HG03378 (cell line): ENCODE data around the gene TRIM44.
"Not testable (repeated sequence)": the region's sequence is repeated elsewhere in the genome, so short reads cannot be mapped to it uniquely, and the experiment has no call there.

ENCODE experiments used
- ATAC-seq: cut with Tn5 transposase; IDR thresholded peaks from one replicate; pipeline ENCODE4 v1.9.1; 2021; ENCODE audit warnings: mild to moderate bottlenecking, moderate library complexity; ENCODE audit not compliant: unreplicated experiment

The TRIM44 gene

DNA sequence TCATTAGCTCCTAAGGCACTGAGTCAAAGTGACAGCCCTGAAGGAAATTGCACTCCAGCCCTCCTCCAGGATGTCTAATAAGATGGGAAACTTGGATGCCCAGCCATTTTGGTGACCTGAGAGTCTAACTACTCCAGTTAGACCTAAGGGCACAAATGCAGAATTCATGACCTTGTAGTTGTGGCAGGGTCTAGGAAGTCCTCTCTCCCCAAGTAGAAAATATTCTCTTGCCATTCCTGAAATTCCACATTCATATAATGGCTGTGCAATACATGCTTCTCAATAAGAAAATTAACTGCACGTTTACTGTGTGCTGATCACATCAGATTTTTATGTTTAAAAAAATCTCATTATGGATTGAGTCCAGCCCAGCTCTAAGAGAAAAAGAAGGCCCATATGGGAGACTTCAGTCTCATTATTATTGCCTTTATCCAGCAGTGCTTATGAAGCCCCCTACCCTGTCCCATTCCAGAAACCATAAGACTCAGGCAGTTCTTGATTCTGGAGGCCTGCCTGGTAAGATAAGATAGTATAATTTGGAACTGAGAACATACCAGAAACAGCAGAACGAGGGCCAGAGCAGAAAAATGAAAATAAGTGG, 147.6 kb downstream of the TRIM44 start:
- no peak for ATAC-seq

DNA sequence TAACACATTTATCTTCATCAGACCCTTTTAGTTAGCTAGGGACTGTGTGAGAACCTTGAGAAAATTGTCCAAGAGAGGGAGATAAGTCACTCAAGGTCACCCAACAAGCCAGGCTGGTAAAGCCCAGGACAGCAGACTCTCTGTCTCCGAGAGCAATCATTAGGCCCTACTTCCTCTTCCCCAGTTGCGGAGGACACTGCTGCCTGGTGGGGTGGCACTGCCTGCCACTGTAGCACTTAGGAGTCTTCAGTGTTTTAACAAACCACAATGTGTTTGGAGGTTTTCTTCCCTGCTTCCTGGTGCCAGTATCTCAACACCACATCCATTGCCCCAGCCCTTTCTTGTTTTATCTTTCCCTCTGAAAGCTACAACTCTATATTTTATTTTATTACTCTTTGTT, 149.2 kb downstream of the TRIM44 start:
- no peak for ATAC-seq

DNA sequence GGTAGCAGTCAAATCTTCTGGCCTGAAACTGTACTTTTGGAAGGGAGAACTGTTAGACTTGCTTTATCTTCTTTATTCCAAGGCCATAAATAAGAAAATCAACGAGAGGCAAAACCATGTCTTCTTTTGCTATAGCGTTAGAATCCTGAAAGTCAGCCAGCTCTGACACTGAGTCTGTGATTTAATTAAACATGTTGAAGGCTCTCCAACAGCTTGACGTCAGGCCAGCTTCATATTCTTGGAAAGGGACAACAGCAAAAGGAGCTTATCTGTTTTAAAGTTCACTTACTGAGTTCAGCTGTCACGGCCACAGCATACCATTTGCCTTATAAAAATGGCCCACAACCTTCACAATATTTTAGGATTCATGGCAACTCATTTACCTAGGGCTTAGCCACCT, 150.3 kb downstream of the TRIM44 start:
- no peak for ATAC-seq

DNA sequence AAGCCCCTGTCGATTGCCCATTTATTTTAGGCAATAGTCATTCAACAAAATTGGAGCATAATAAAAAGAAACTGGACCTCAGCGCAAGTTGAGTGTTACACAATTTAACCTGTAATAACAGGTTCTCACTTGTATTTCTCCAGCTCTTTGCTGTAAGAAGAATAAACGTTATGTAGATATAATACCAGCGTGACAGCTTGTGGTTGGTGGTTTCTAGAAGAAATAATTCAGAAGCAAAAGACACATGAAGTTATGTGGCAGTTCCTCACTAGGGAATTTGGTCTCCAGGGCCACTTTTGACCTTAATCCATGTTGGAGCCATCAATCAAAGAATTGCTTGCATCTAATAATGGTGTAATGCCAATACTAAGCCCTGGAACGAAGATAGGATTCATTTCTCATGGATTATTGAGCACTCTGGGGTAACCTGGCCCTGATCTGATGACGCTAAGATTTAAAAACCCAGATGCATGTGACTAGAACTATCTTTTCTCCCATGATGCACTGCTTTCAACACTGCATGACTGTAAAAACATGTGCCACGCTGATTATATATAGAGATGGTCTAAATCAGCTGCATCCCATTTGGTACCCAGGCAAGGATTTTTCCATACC, 151.6 kb downstream of the TRIM44 start:
- ATAC-seq, result no peak

DNA sequence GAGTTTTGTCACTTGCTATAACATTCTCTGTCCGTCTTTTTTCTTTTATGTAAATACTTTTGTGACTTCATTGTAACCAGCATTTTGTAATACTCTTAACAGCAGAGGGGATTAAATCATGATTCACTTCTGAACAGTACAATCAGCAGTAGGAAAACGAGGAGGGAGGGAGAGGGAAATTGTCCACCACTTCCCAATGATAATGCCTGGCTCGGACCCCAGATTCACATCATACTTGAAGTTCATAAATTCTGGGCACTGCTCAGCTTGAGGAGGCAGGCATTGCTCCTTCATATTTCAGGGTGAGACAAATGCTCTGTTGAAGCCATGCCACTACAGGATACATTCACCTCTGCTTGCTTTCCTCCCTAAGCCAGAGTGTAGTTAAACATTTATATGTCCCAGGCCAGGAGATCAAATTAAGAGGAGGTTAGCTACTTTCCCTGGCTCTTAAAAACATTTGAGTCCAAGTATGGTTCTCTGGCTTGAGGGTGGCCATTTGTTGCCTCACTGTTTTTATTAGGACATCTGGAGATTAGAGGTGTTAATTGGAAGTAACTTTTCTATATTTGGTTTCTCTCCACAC, 152.2 kb downstream of the TRIM44 start:
- no peak for ATAC-seq

DNA sequence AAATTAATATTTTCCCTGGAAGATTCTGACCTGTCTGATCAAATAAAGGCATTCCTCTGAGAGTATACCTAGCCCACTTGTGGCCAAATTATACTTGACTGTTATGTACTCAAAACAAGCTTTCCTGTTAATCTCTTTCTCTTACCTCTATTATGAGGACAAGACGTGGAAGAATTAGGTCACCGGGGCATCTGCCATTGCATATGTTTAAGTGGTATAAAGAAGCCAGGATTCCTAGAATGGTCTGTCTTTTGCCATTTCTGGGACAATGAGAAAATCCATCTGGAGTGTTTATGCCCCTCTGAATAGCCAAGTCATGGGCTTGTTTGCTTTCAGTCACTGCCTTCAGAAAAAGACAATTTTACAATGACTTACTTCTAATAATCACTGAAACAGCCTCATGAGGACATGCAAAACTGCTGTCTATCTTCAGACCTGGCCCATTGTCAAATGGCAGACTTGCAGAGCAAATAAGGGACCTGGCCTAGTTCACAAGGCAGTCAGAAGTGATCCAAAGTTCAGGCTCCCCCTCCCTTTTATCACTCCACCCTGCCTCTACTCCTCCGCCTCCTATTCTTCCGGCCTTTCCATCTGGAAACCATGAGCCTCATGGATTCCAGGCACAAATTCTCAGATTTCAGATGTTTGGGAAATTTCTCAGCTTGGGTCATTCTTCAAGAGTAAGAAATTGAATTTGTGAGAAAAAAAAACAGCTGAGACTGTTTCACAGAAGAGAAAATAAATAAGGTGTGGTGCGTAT, 153.2 kb downstream of the TRIM44 start:
- no peak for ATAC-seq

DNA sequence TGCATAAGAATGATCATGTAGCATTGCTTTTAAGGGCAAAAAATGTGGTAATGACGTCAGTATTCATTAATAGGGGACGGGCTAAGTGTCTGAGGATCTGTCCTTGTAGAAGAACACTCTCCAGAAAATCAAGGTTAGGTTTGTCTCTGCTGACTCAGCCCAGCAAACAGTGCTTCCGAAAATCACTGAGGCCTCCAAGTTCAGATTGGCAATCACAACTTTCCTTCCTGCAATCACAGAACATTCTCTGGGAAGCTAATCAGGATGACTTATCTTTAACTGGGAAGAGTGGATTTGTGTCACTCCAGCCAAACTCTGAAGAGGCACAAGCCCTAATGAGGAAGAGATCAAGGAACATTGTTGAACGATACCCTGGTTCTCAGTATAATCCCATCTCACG, 158.0 kb downstream of the TRIM44 start:
- ATAC-seq, result no peak

DNA sequence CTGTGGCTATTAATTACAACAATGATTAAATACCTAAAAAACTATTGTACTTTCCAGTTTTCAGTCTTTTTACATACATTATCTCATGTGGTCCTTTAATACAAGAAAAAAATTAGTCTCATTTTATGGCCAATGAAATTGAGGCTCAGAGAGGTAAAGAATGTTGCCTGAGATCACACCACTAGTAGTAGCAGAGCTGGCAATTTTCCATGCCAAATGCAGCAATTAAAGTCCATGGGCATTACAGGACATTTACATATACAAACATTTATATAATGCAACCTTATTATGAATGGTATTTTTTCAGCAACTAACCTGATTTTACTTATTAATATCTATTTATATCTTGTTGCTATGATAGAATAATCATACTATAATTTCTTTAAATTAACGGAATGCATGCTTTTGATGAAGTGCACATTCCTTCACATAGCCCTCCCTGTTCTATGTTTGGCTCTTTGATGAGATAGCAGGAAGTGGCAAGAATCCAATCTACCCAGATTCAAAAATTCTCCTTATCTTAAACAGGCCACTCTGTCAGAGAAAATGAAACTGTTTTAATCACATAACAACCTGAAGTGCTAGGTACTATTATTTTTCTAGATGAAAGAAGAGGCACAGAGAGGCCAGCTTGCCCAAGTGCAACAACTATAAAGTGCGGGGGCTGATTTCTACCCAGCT, 160.4 kb downstream of the TRIM44 start:
- ATAC-seq, result no peak

DNA sequence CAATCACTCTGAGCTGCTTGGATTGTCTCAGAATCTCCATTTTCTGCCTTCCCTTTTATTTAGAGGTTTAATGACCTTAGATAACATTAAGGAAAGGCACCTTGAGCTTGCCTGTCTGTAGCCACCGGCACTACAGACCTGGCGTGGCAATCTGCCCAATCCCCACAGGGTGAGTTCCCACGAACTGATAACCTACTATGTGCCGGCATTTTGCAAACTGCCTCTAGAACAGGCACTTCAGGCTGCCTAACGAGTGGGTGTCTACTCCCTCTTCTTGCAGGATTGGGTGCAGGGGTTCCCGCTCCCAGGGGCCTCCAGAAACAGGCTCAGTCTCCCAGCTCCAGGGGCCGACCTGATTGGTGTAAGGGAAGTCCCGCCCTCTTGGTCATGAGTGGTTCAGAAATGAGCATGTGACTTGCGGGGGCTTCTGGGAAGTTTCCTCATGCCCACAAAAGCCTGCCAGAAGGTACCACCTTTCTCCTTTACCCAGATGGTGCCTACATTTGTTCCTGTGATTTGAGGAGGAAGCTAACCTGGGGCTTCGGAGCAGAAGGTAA, 161.2 kb downstream of the TRIM44 start:
- no peak for ATAC-seq

DNA sequence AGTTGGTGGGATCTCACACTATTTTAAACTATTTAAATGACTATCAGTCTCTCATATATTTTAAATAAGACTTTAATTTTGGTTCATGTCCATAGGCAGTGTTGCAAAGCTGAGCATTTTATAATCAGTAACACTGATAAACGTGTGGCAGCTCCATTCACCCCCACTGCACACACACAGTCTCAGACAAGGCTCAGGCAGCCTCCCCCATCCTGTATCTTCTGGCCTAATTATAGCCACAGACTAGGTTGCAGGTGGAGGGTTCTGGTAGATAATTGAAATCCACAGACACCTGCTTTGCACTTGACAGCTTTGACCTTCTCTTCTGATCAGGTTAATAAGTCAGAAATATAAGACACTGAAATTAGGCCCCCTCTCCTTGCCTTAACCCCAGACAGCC, 162.8 kb downstream of the TRIM44 start:
- no peak for ATAC-seq

DNA sequence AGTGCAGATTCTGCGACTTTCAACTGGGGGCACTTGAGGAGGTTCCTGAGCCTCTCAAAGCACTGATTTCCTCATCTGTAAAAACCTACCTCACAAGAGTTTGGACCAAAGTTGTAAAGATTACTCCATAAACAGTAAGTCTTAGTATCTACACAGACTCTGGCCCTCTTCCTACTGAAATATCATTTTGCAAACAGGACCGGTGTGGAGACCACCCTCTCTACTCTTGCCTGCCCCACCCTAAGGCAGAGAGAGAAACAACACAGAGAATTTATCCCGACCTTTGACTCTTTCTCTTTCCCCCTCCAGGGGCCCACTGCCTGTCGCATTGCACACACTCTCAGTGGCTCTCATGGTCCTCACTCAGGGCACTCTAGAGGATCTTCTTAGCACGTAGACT, 163.4 kb downstream of the TRIM44 start:
- no peak for ATAC-seq

DNA sequence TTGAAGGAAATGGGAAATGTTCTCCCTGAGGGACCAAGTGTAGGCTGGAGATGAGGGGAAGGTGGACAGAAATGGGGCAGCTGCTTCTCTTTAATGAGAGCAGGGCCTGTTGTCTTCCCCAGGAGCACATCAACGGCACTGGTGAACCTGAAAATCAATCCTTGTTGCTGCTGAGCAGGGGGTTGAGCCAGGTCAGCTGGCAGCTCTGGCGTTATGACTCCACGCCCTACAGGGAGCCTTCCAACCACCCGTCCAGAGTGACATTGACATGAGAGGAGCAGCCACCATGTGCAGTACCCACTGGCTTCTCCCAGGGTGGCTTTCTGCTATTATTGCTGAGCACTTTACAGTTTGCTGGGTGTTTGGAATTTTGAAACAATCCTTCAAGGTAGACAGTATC, 164.4 kb downstream of the TRIM44 start:
- no peak for ATAC-seq

DNA sequence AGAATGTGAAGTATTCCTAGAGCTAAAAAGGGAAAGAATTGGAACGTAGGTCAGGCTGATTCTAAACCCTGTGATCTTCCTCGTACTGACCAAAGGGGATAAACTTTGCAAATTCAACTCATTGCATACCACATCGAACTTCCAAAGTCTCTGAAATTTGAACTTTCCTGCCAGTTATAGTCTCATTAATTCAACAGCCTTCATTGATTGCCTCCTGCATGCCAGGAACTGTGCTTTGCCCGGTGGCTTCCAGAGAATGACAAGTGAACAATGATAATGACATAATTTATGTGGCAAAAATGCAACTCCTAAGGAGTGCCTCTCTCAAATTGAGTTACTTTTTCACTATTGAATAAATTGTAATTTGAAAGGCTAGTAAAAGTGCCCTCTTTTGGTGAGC, 173.6 kb downstream of the TRIM44 start:
- no peak for ATAC-seq

DNA sequence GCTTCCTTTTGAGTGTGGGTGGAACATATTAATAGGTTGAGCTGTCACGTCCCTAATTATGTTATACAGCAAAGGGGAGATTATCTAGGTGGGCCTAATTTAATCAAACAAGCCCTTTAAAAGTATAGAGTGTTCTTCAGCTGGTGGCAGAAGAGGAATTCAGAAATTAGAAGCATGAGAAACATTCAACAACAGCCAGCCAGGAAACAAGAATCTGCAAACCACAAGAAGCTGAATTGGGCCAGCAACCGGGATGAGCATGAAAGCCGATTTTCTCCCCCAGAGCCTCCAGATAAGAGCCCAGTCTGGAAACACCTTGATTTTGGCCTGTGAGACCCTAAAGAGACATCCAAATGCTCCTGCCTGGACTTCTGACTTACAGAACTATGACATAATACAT, 175.5 kb downstream of the TRIM44 start:
- no peak for ATAC-seq

DNA sequence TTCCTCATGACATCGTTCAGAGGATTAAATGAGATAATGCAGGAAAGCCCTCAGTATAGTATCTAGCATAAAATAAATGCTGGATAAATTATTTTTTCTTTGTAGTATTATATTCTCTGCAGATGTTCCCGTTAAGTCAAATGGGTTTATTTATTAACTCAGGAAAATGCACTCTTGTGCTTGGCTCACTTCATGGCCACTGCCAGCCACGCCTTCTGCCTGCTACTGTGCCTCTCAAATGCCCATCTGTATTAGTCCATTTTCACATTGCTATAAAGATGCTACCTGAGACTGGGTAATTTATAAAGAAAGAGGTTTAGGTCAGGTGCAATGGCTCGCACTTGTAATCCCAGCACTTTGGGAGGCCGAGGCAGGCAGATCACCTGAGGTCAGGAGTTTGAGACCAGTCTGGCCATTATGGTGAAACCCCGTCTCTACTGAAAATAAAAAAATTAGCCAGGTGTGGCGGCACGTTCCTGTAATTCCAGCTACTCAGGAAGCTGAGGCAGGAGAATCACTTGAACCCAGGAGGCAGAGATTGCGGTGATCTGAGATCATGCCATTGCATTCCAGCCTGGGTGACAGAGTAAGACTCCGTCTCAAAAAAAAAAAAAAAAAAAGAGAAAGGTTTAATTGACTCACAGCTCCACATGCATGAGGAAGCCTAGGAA, 176.3 kb downstream of the TRIM44 start:
- ATAC-seq, result not testable (repeated sequence)

DNA sequence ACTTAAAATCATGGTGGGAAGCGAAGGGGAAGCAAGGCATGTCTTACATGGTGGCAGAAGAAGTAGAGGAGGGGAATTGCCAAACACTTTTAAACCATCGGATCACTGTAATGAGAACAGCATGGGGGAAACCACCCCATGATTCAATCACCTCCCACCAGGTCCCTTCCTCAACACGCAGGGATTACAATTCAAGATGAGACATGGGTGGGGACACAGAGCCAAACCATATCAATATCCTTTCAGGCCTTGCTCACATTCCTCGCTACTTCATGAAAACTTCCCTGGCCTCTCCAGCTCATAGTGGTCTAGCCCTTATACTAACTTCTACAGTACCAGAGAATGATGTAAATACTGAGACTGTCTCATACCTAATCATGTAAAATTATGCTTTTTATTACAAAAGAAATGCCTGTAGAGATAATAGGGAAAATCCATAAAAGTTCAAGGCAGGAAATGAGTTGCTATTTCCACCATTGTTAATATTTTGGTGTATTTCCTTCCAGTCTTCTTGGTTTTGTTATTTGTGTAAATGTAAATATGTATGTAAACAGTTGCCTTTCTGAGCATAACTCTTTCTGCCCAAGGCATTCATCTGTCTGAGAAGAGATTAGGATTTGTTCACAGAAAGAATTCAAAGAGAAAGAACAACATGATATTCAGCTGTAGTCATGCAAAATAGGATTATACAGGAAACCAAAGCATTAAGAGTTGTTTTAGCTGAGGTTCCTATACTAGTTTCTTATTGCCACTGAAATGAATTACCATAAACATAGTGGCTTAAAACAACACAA, 177.0 kb downstream of the TRIM44 start:
- no peak for ATAC-seq

DNA sequence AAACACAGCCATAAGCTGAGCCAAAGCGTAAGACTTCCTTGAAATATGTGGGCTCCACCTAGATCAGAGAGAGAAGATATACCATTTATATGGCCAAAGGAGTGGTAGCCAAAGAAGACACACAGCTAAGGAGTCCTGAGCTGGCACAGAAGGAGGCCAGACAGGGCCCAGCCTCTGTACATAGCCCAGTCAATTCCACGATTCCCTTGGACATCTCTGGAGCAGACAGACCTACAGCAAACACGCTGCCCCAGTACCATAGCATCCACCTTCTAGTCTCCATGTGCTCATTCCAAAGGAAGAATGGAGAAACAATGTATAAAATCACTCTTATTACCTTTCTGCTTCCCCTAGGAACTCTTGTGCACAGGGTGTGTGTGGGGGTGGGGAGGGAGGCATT, 179.2 kb downstream of the TRIM44 start:
- ATAC-seq, result no peak

DNA sequence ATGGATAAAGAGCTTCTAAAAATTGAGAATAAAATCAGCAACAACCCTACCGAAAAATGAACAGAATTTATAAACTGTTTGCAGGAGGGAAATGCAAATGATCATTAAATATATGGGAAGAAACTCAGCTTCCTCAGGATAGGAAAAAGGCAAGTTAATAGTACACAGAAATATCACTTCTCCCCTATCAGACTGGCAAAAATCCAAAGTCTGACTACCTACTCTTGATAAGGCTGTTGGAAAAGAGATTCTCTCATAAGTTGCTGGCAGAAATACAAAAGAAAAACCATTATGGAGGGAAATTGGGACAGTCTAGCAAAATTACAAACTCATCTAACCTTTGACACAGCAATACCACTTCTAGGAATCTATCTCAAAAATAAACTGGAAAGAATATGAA, 180.4 kb downstream of the TRIM44 start:
- ATAC-seq, result no peak

DNA sequence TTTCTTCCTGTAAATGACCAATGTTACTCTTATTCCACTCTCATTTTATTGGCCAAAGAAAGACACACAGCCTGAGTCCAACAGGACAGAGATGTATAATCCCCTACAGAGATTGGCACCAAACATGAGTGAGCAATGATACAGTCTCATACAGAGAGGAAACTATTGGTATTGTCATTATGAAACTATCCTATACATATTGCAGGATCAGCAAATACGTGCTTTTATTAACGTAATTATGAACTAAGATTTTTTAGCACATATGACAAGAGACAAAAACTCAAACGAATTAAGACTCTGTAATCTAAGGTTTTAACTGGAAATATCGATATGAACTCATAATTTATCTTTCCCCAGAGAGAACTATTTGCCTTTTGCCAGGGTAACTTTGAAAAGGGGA, 182.0 kb downstream of the TRIM44 start:
- no peak for ATAC-seq

DNA sequence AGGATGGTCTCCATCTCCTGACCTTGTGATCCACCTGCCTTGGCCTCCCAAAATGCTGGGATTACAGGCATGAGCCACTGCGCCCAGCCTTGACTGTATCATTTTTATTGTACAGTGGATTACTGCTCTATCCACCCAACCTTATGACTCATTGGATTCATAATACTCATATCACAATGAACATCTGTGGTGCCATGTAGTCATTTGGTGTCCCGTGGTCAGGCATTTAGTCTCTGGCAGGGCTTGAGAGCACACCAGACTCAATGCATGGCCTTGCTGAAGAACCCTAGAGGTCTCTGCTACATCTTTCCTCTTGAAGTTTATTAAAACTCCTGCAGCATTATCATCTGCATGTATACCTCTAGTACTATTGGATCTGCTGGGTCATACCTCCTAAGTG, 183.3 kb downstream of the TRIM44 start:
- no peak for ATAC-seq
